HEK293T (cell line): ENCODE results near the gene IFI27L1.

Experiments used
- ARNT ChIP-seq: fragments of 450-650 bp; IDR thresholded peaks from 2 replicates; pipeline ENCODE4 v1.6.1; 2017; ENCODE audit warnings: mild to moderate bottlenecking
- BHLHE40 ChIP-seq: fragments of 450-650 bp; IDR thresholded peaks from 2 replicates; pipeline ENCODE4 v1.6.1; 2016; ENCODE audit warnings: mild to moderate bottlenecking, moderate library complexity, borderline replicate concordance
- CTBP1 ChIP-seq: fragments of 450-650 bp; IDR thresholded peaks from 2 replicates; pipeline ENCODE4 v1.6.1; 2016; ENCODE audit warnings: borderline replicate concordance
- ELF4 ChIP-seq: fragments of 450-650 bp; IDR thresholded peaks from 2 replicates; pipeline ENCODE4 v1.6.1; 2017; ENCODE audit warnings: antibody characterized with exemption
- FOXA1 ChIP-seq: fragments of 450-650 bp; IDR thresholded peaks from 2 replicates; pipeline ENCODE4 v1.6.1; 2016; ENCODE audit warnings: mild to moderate bottlenecking
- LEF1 ChIP-seq: fragments of 450-650 bp; IDR thresholded peaks from 2 replicates; pipeline ENCODE4 v1.6.1; 2017; ENCODE audit warnings: mild to moderate bottlenecking, borderline replicate concordance
- NFRKB ChIP-seq: fragments of 450-650 bp; IDR thresholded peaks from 2 replicates; pipeline ENCODE4 v1.6.1; 2016; ENCODE audit warnings: mild to moderate bottlenecking, moderate library complexity
- SP1 ChIP-seq: fragments of 450-650 bp; IDR thresholded peaks from 2 replicates; pipeline ENCODE4 v1.6.1; 2017
- SUZ12 ChIP-seq: fragments of 450-650 bp; IDR thresholded peaks from 2 replicates; pipeline ENCODE4 v1.6.1; 2016; ENCODE audit warnings: mild to moderate bottlenecking
- TARDBP ChIP-seq: fragments of 450-650 bp; IDR thresholded peaks from 2 replicates; pipeline ENCODE4 v1.6.1; 2016
- TF ChIP-seq, protein P1 (sequence below): fragments of 450-650 bp; IDR thresholded peaks from 2 replicates; pipeline ENCODE4 v1.6.1; 2016

- TF ChIP-seq CTBP1, result no peak
- no peak for TF ChIP-seq NFRKB
- no peak for TF ChIP-seq FOXA1
- TF ChIP-seq ELF4, result no peak
- no peak for TF ChIP-seq BHLHE40
- TF ChIP-seq SUZ12, result no peak
- TF ChIP-seq SP1, result no peak
- TF ChIP-seq LEF1, result no peak
- TF ChIP-seq TARDBP, result no peak
- TF ChIP-seq, protein P1, sequence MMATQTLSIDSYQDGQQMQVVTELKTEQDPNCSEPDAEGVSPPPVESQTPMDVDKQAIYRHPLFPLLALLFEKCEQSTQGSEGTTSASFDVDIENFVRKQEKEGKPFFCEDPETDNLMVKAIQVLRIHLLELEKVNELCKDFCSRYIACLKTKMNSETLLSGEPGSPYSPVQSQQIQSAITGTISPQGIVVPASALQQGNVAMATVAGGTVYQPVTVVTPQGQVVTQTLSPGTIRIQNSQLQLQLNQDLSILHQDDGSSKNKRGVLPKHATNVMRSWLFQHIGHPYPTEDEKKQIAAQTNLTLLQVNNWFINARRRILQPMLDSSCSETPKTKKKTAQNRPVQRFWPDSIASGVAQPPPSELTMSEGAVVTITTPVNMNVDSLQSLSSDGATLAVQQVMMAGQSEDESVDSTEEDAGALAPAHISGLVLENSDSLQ, result no peak
- no peak for TF ChIP-seq ARNT
Observed at GRCh38 chr14:94040247-94040646, 40.9 kb upstream of the IFI27L1 start.
